HK-2 (cell line): ENCODE measurements around the gene TRIO.

Experiments used
- DNase-seq: peaks from one replicate; pipeline ENCODE4 v3.0.0-alpha.2; 2018; ENCODE audit not compliant: unreplicated experiment

TRIO gene

GRCh38 chr5:14147210-14147609, 4.1 kb downstream of the TRIO start:
- DNase-seq, result no peak

GRCh38 chr5:14148483-14148882, 5.3 kb downstream of the TRIO start:
- no peak for DNase-seq

DNA sequence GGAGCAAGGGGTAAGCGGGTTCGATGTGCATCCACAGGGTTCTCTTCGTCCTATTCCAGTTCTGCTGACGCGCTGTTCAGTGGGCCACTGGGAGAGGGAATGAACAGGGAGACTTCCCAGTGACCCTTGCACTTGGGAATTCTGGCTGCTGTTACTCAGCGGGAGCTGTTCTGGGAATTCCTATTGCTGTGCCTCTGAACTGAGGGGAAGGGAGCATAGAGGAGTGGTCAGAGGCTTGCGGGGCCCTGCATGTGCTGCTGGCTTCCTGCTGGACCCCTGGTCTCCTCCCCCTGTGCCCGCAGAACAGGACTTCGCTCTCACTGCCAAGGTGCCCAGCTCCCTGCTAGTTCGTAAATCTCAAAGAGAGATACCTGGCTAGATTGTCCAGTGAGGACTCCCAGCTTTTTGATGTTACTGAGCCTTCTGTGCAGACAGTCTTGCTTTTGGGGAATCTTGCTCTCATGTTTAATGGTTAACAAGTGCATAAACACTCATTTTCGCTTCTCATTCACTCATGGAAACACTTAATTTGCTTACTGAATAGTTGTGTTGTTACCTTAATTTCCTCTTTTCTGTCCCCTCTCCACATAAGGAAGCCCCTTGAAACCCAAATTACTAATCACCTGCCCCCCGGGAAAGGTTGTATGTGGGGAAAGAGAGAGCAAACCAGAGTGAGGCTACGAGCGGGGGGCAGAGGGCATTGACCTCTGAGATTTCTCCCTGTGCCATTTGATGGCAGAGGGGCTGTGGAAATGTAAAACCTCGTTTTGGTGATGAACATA, 5.9 kb downstream of the TRIO start:
- DNase-seq, result no peak

DNA sequence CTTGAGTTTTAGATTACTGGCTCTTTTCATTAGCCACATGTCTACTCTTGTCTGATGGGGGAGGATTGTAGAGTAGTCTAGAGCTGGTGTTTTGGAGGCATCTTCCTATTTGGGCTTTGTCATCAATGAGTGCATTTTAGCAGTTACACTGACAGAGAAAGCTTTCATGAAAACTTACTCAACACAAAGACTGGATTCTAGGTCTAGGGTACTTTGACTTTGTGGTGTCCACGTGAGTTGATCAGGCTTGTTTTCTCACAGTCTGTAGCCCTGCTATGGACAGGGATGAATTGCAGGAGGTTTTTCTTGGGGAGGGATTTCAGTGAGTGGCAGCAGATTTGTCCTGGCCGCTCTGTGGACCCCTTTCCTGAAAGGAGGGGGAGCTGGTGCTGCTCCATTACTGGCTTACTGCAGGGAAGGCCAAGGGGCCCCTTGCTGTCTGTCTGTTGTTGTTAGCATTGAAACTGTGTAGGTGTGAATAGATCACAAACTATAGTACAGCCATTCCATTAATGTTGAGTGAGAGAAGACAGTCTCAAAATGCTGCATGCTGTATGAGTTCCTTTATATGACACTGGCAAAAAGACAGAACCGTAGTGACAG, 6.6 kb downstream of the TRIO start:
- no peak for DNase-seq

DNA sequence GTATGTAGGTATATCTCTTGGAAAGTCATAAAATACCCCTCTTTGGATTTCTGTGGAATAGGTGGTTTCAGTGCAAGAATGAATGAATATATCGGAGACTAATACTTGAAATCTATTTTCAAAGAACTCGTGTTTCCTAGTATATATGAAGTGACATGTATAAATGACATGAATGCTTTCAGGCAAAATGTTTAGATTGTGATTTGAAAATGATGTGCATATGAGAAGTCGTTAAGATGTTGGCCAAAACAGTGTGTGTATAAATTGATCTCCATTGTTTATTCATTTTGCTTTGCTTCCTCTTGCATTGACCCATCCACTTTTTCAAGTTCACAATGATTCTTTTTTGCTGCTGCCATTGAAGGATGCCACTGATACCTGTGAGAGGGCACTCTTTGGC, 8.3 kb downstream of the TRIO start:
- DNase-seq, result no peak

GRCh38 chr5:14153071-14153864, 10.1 kb downstream of the TRIO start:
- no peak for DNase-seq

DNA sequence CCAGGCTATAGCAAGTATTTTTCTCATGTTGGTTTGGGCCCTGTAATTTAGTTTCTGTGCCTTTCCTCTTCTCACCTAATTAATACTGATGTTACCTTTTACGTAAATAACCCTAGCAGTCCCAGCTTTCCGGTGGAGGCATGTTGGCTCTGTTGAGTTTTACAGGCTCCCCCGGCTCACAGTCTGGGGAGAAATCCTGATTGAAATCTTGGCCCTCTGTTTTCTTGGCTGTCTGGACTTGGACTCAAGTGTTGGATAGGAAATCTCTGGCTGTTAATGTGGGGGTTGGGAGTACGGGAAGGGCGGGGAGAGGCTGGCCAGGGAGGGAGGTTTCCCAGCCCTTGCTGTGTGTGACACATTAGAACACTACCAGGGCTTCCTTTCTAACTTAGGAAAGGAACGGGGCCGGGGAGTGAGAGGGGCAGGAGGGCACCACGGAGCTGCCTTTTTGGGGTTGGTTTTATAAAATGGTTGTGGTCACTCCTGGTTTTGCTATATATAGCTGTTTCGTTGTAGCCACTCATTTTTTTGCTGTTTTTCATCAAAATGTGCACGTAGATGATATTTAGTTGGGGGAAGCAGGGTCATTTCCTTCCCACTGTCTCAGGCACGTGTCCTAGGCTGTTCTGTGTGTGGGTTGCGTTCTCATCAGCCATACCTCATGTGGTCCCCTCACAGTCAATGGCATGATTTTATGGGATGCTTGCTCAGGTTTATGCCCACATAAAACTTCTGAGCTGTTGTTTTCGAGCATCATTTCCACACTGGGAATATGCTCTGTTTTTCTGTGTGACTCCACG, 11.0 kb downstream of the TRIO start:
- peak; percentile 72 for DNase-seq

- DNase-seq, result no peak
These were observed 11.9 kb downstream of the TRIO start for GRCh38 chr5:14155075-14155474.

DNA sequence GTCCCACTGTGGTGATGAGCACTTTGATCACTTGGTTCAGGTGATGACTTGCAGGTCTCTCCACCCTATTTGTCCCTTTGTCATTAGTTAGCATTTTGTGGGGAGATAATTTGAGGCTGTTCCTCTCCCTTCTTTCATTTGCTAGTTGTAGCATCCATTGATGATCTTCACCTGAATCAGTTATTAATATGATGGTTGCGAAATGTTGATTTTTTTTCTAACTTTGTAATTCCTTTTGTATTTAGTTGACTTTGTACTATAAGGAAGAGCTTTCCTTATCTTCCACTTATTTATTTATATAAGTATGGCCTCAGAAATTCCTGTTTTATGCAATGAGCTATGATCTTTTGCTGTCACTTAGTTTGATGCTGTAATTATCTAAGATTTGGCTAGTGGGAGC, 12.6 kb downstream of the TRIO start:
- DNase-seq, result no peak

DNA sequence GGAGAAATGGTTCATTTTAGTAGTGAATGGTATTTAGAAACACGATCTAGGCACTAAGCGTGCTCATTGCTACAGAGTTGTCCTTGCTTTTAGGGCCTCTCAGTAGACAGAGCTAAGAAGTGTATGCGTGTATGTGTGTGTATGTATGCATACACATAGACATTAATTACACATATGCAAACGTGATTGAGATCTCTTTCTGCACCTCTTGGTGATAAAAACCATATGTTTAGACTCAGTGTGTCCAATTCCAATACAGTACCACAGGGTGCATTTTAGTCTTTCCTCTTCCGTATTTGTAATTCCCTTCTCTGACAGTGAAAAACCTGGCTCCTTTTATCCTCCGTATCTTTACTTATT, 13.1 kb downstream of the TRIO start:
- no peak for DNase-seq

GRCh38 chr5:14156650-14157492, 13.7 kb downstream of the TRIO start:
- no peak for DNase-seq

- DNase-seq, result no peak
These were observed 14.3 kb downstream of the TRIO start for GRCh38 chr5:14157493-14157782.

DNA sequence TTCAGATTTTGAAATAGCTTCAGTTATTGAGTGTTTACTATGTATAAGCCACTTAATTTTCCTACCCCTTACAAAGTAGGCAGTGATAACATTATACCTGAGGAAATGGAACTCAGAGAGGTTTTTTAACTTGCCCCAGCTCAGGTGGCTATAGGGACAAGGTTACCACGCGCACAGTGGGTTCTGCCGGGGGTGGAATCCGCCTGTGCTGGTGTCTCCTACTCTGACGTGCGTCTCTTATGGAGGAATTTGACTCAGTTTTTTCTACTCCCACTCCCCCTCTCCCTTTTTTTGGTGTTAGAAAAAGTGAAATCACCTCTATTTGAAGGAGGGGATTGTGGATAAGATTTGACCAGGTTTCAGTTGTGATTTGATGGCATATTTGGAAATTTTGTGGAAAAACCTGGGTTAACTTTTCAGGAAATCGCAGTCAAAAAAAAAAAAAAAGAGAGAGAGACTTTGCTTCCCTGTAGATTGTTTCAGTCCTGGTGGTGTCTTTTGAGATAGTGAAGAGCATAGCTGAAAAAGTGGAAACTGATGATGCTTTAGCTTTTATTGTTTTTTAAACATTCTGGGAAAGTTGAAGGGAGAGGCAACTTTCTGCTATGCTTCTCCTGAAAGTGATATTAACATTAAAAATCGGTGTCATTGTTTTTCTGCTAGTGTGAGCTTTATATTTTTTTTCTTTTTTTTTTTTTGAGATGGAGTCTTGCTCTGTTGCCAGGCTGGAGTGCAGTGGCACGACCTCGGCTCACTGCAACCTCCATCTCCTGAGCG, 15.9 kb downstream of the TRIO start:
- no peak for DNase-seq

DNA sequence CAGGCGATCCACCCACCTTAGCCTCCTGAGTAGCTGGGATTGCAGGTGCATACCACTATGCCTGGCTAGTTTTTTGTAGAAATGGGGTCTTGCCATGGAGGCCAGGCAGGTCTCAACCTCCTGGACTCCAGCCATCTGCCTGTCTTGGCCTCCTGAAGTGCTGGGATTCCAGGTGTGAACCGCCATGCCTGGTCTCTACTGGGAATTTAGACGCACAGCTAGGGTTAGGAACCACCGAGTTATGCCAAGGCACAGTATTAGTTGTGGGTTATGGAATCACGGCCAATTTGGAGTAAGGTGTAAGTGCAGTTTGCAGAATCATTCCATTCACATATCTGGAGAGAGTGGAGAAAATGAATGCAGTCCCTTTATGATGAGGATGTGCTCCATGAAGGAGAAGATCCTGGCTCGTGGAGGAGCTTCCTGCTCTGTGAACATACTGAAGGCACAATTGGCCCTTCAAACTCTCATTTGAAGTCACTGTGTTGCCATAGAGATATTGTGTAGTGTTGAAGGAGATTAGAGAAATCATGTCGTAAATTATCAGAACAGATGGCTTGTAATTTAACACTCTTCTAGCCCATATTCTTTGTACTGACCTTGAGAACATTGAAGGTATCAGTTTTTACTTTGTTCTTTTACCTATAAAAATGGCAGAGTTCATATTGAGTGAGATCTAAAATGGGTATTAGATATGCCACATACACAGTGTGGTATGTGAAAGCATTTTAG, 18.8 kb downstream of the TRIO start:
- DNase-seq, result no peak

DNA sequence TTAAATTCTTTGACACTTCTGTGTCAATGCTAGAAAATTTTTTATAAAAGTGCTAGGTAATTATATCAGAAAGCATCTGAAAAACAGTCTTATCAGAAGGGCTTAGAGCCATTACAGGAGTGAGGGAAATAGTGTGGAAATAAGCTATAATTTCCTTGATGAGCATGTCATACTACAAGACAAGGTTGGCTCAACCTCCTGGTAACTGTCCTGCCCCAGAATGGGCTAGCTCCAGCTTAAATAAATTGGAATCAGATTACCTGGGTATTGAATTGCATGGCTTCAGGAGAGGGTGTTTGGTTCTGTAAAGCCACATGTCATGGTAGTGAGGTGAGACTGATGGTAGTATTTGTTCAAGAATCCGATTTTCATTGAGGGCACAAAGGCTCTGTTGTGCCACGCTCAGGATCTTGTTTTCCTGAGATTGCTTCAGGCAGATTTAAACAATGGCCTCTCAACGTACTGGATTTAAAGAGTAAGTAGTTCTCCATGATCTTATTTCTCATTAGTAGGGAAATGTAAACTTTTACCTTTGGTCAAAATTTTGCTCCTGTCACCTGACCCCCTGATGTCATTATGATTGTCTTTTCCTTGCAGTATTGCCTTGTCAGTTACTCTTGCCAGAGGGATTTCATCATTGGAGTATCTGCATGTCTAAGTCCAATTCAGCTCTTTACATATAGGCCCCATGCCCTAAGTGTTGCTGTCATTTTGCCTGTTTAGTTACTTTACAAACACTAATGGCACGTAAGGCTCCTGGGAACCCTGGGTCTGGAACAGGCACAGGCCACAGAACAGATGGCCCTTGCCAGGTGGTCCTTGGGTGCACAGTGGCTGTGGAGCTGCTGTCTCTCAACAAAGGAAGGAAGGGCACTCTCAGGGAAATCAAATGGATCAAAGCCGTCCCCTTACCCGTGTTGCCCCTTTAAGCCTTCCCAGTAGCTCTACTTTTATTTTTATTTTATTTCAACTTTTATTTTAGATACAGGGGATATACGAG, 21.3 kb downstream of the TRIO start:
- no peak for DNase-seq

DNA sequence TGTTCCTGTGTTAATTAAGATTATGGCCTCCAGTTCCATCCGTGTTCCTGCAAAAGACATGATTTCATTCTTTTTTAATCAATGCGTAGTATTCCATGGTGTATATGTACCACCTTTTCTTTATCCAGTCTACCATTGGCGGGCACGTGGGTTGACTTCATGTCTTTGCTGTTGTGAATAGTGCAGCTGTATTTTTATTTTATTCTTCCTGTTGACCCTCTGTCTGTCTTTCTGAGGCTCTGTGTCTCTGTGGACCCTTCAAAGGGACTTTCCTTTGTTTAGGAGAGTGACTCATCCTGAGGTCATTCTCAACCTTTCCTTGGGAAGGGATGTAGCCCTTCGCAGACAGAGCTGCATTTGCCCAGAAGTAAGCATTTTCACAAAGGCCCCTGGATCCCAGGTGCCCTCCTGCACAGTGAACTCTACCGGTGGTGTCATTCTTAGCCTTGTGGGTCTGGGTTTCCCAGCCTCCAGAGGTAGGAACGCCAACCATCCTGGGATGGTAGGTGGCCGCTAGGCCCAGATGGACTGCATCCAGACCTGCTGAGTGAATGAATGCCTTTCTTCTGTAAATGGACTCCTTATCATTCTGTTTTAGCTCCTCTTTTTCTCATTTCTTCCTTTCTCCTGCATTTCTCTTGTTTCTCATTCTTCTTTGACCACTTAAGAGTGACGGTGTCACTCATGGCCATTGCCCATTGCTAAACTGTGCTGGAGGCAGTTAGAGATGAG, 22.4 kb downstream of the TRIO start:
- no peak for DNase-seq

DNA sequence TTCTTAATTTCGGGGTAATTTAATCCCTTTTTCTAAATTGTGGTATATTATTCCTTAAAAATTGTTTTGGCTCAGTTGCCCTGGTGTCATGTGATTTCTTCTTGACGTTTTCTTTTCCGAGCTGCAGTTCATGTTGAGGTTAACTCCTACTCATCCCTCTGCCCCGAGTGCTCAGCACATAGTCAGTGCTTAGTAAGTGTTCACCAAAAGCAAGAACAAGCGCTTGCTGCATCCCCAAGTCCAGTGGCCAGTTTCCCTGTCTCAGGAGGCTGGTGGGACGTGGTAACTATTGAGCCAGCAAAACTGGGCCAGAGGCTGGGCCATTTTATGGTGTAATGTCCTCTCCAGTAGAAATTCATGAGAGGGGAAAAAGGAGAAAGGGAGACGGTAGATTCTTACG, 23.3 kb downstream of the TRIO start:
- no peak for DNase-seq

DNA sequence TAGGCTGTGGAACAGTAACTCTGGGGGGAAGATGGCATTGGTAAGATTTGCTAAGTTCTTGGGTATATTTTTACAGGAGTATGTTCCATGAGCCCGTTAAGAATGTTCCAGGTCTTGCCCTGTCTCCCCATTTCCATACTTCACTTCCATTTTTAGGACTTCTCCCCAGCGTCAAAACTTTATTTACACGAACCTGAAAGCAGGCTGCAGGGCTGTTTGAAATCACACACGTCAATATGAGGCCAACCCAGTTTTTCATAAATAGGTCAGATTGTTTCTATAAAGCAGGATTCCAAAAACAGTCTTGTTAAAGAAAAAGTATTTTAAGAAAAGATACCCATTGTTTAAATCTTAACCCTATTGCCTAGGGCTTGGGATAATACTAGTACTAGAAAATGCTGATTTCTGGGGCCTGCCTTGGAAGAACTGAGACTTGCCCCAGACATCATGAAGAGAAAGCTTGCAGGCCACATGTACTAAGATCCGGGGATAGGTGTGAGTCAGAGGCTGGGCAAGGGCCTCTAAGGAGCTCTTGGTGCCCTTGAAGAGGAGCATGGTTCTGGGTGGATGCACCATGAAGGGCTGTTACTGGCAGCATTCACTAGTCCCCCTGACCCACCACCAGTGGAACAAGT, 24.2 kb downstream of the TRIO start:
- DNase-seq, result no peak
